ENCODE measurements around the gene BCL3.
"Not testable (repeated sequence)": the region's sequence is repeated elsewhere in the genome, so short reads cannot be mapped to it uniquely, and the experiment has no call there.

BCL3 gene, protein sequence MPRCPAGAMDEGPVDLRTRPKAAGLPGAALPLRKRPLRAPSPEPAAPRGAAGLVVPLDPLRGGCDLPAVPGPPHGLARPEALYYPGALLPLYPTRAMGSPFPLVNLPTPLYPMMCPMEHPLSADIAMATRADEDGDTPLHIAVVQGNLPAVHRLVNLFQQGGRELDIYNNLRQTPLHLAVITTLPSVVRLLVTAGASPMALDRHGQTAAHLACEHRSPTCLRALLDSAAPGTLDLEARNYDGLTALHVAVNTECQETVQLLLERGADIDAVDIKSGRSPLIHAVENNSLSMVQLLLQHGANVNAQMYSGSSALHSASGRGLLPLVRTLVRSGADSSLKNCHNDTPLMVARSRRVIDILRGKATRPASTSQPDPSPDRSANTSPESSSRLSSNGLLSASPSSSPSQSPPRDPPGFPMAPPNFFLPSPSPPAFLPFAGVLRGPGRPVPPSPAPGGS

DNA sequence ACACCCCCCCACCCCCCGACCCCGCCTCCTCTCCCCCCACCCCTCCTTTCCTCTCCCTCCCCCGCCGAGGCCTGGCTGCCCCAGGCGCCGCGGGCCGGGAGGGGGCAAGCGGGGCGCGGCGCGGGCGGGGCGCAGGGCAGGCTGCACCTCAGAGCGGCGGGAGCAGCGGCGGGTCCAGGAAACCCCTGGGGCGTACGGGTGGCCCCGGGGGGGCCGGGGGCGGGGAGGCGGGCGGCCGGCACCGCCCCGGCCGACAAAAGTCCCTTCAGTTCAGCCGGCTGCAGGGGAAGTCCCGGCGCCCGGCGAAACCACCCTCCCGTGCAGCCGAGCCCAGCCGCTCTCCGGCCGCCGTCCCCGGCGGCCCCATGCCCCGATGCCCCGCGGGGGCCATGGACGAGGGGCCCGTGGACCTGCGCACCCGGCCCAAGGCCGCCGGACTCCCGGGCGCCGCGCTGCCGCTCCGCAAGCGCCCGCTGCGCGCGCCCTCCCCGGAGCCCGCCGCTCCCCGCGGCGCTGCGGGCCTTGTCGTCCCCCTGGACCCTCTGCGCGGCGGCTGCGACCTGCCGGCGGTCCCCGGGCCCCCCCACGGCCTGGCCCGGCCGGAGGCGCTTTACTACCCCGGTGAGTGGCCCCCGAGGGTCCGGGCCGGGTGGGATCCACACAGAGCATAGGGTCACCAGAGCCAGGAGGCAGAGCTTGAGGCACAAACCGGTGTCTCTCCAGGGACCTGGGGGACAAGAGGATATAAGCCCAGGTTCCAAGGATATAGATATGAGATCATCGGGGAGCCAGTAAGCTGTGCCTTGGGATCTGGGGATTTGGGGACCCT, at the start of gene BCL3:
BCL3 (plus strand) TSS at position 283 of the 829 bp plus-strand sequence; CDS start at position 366, 83 bp downstream.
- peak; percentile 76 for DNase-seq (ENCODE audit: low spot score)

DNA sequence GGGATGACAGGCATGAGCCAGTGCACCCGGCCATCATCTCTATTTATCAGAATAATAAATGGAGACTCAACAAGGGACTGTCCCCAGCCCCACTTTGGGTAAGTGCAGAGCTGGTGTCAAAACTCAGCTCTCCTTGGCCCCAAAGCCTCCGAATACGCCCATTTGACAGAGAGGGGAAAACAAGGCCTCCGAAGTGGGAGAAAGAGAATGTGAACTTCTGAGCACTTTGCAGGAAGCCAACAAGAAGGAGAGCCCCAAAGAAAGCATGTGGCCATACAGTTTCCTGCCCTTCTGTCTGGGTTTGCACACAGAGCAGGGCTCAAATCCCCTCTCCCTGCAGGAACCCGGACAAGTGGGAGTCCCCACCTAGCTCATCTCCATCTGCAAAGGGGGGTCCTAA, 48.0 kb upstream of the BCL3 start:
- DNase-seq (ENCODE audit: low spot score), result no peak

DNA sequence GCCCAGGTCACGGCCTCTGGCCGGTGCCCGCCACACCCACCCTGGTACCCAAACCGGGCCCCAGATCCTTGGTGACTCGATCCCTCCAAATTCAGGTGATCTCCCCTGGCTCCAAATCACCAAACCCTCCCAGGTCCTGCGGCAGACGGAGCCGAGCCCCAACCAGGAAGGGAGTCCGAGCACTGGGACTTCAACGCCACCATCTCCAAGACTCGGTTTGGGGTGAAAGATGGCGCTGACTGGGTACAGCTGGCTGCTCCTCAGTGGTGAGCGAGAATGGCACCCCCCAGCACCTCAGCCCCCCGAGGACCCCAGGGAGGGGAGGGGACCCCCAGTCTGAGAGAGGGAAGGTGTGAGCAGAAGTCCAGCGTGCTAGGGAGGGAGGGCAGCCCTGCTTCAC, 47.3 kb upstream of the BCL3 start:
- no peak for DNase-seq (ENCODE audit: low spot score)

GRCh38 chr19:44702551-44703176, 45.8 kb upstream of the BCL3 start:
- no peak for DNase-seq (ENCODE audit: low spot score)

- no peak for DNase-seq (ENCODE audit: low spot score)
These were observed 45.0 kb upstream of the BCL3 start for GRCh38 chr19:44703336-44704078.

- DNase-seq (ENCODE audit: low spot score), result no peak
These were observed 43.5 kb upstream of the BCL3 start for GRCh38 chr19:44704982-44705381.

DNA sequence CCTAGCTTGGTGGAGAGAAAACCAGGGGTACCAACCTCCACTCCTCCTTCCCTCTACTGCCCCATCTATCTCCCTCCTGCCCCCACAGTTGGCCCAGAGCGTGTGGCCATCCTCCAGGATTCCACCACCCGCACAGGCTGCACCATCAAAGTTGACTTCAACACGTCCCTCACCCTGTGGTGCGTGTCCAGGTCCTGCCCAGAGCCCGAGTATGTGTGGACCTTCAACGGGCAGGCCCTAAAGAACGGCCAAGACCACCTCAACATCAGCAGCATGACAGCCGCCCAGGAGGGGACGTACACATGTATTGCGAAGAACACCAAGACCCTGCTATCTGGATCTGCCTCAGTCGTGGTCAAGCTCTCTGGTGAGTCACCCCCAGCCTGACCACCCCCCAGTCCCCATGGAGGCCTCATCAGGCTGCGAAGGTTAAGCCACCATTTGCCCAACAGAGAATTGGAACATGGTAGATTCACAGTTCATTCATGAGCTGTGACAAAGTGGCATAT, 43.0 kb upstream of the BCL3 start:
- DNase-seq (ENCODE audit: low spot score), result no peak

DNA sequence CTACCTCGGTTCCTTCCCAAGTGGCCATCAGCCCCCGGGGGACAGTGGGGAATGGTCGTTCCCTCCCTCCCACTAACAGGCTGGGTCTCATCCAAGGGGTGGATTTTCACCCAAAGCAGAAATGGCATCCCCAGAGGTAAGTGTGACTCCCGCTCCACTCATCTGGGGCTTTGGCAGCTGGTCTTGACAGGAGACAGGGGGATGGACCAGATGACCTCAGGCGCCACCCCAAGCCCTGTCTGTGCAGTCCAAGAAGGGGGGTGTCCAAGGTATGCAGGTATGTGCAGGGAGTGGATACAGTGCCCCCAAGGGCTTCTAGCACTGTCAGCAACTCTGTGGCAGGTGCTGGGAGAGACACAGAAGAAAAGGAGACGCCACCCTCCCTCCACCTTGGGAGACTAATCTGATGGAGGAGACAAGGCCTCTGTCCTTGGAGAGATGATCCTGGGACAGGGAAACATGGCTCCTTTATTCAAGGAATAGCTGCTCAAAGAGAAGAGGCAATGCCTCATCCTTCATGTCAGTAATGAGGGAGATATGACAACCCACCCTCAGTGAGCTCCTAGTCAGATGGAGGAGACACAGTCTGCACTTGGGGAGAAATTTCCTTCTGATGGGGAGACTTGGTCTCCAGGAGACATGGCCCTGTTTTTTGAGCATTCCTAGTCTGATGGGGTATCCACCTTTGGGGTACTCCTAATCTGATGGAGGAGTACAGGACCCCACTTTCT, 41.8 kb upstream of the BCL3 start:
- DNase-seq (ENCODE audit: low spot score), result no peak

DNA sequence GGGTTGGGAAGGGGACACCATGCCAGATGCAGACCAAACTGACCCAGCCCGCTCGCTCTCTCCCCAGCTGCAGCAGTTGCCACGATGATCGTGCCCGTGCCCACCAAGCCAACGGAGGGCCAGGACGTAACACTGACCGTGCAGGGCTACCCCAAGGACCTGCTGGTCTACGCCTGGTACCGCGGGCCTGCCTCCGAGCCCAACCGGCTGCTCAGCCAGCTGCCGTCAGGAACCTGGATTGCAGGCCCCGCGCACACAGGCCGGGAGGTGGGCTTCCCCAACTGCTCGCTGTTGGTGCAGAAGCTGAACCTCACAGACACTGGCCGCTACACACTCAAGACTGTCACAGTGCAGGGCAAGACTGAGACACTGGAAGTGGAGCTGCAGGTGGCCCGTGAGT, 40.7 kb upstream of the BCL3 start:
- no peak for DNase-seq (ENCODE audit: low spot score)

GRCh38 chr19:44708940-44709339, 39.6 kb upstream of the BCL3 start:
- DNase-seq (ENCODE audit: low spot score), result no peak

DNA sequence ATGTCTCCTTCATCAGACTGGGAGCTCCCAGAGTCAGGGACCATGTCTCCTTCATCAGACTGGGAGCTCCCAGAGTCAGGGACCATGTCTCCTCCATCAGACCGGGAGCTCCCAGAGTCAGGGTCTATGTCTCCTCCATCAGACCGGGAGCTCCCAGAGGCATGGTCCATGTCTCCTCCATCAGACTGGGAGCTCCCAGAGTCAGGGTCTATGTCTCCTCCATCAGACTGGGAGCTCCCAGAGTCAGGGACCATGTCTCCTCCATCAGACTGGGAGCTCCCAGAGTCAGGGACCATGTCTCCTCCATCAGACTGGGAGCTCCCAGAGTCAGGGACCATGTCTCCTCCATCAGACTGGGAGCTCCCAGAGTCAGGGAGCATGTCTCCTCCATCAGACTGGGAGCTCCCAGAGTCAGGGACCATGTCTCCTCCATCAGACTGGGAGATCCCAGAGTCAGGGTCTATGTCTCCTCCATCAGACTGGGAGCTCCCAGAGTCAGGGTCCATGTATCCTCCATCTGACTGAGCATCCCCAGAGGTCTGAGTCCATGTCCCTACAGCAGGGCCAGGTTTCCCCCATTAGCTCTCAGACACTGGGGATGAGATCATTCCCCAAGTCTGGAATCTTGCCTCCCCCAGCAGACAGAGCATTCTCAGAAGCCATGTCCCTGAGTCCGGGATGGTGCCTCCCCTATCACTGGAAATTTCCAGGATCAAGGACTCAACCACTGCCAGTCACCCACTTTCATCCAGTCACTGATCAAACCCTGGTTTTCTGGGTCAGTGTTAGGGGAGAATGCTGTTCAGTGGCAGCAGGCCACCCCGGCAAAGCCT, 38.9 kb upstream of the BCL3 start:
- not testable (repeated sequence) for DNase-seq (ENCODE audit: low spot score)

- no peak for DNase-seq (ENCODE audit: low spot score)
These were observed 38.0 kb upstream of the BCL3 start for GRCh38 chr19:44710483-44710882.

DNA sequence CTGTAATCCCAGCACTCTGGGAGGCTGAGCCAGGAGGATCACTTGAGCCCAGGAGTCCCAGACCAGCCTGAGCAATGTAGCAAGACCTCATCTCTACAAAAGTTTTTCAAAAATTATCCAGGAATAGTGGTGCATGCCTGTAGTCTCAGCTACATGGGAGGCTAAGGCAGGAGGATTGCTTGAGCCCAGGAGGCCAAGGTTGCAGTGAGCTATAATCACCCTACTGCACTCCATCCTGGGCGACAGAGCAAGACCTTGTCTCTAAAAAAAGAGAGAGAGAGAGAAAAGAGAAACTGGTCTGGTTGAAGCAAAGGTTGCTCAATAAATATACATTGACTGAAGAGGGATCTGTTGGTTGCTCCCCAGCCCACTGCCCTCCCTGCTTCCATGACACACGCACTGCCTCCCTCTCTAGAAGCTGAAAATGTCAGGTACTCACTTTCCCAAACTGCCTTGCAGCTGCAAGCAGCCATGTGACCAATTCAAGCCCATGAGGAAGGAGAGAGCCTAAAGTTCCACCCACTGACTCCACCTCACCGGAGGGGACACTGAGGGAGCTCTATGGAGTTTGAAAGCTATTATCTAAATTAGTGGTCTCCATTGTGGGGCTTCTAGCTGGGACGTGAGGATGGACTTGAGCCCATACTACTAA, 35.5 kb upstream of the BCL3 start:
- no peak for DNase-seq (ENCODE audit: low spot score)

DNA sequence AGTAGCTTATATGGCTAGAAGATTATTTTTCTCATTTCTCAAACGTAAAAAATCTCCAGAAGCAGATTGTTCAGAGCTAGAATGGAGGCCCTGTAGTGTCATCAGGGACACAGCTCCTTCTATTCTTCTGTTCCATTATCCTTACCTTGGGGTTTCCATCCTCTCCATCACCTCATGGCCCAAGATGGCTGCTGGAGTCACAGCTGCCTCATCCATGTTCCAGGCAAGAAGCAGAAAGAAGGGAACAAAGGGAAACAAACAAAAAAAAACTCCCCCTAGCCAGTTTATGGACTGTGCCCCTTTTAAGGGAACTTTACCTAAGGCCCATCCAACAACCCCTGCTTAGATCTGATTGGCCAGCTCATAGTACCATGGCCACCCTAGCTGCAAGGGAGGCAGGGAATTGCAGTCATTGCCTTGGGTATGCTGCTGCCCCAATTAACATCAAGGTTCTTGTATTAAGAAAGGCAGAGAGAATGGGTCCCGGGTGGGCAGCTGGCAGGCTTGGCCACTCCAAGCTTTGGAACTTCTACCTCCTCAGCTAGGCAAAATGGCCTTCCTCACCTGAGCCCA, 33.8 kb upstream of the BCL3 start:
- DNase-seq (ENCODE audit: low spot score), result no peak

- DNase-seq (ENCODE audit: low spot score), result no peak
These were observed 30.9 kb upstream of the BCL3 start for GRCh38 chr19:44717603-44718002.

DNA sequence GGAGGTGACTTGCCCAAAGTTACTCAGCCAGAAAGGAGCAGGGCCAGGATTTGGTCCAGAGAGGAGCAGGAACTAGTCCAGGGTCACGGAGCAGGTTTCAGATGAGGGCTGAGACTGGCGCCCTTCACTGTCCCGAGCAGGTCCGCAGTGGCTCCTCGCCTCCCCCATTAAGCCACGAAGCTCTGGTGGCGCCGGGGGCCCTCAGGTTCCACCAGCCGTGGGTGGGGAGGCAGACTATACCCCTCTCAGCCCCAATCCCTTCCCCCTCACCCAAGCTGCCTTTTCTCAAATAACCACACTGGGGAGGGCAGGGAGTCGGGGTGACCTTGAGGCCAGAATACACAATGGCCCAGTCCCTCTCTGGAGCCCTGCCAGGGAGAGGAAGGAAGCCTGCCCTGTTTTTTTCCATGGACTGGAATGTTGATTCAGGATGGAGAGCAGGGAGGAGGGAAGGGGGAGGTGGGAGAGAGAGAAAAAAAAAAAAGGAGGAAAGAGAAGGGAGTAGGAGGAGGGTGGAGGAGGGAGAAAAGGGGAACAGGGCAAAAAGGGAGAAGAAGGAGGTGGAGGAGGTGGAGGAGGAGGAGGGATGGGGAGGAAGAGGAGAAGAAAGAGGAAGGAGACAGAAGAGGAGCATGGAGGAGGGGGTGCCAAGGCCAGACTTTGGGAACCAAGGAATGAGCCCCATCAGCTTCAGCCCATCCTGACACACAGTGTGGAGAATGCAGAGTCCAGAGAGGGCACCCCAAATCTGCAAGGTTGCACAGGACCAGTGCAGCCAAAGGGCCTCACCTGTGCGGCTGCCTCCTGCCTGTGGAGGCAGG, 29.9 kb upstream of the BCL3 start:
- peak; percentile 73 for DNase-seq (ENCODE audit: low spot score)

DNA sequence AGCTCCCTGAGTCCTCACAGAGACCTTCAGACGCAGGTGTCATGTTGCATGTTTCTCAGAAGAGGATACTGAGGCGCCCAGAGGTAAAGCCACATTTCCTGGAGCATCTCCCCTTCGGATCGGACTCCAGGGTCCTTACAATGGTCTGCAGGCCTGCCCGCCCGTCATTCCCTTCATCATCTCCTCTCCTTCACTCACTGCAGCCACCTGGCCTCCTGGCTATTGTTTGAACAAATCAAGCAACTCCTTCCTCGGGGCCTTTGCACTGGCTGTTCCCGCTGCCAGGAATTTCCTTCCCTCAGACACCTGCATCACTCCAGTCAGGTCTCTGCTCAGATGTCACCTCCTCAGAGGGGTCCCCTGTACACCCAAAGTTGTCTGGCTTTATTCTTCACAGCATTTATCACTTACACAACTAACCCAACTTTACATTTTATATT, 29.2 kb upstream of the BCL3 start:
- DNase-seq (ENCODE audit: low spot score), result no peak

GRCh38 chr19:44720396-44720795, 28.1 kb upstream of the BCL3 start:
- not testable (repeated sequence) for DNase-seq (ENCODE audit: low spot score)

Data from HuH-7.5 (cell line).